A549 (cell line): ENCODE measurements around the gene CD55.

Experiments
- BHLHE40 ChIP-seq: IDR thresholded peaks from 2 replicates; pipeline ENCODE4 v1.6.1; 2012; ENCODE audit warnings: low read depth, low read length, inconsistent platforms
- NPAS2 ChIP-seq: fragments of 250-450 bp; sonication (Bioruptor Pico); IDR thresholded peaks from 2 replicates; pipeline ENCODE4 v1.8.0; 2022; ENCODE audit warnings: mild to moderate bottlenecking, moderate library complexity, borderline replicate concordance
- POLR2AphosphoS2 ChIP-seq: conservative IDR thresholded peaks from 2 replicates; pipeline ENCODE4 v1.6.1; 2012; ENCODE audit warnings: low read length, improper control_type of control experiment, inconsistent platforms
- TF ChIP-seq, protein P1 (sequence below): fragments of >200 bp; sonication (Bioruptor Twin); formaldehyde crosslinking; IDR thresholded peaks from 3 replicates; pipeline ENCODE4 v1.6.1; 2016

- no peak for TF ChIP-seq BHLHE40
- TF ChIP-seq, protein P1, sequence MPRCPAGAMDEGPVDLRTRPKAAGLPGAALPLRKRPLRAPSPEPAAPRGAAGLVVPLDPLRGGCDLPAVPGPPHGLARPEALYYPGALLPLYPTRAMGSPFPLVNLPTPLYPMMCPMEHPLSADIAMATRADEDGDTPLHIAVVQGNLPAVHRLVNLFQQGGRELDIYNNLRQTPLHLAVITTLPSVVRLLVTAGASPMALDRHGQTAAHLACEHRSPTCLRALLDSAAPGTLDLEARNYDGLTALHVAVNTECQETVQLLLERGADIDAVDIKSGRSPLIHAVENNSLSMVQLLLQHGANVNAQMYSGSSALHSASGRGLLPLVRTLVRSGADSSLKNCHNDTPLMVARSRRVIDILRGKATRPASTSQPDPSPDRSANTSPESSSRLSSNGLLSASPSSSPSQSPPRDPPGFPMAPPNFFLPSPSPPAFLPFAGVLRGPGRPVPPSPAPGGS, result no peak
- no peak for TF ChIP-seq NPAS2 (CRISPR knock-in tag)
- no peak for TF ChIP-seq POLR2AphosphoS2
Measured at GRCh38 chr1:207396168-207396746, 74.8 kb downstream of the CD55 start.
